ENCODE measurements around the gene TRAF6. TPM values are rescaled to one million over a fixed set of nuclear protein-coding genes. Genes with fewer than 3 reads are reported as not detected.

TRAF6 gene
- total RNA-seq, 4 donors from 2014 or later: 7.8 to 12.2 (median 7.9) TPM

- intact Hi-C loops (cut with DNase I): no loop called here
- H3K27me3 ChIP-seq: no peaks in the 10 kb centered on the region
Observed at GRCh38 chr11:36540998-36541397, 30.9 kb upstream of the TRAF6 start.

GRCh38 chr11:36534276-36534840 lies 24.3 kb upstream of the TRAF6 start:
- WGBS, 2 donors: 66 to 70% methylated on average over 3 of the region's 3 CpGs
- Histone ChIP-seq H3K4me3 (no peak overlapping the region), H3K27me3 (no peaks in the 10 kb centered on the region), H3K9me3 (no peaks in the 10 kb centered on the region), H3K27ac (no peak overlapping the region), H3K36me3 (no peaks in the 10 kb centered on the region), H3K4me1 (no peaks in the 10 kb centered on the region)
- intact Hi-C loops (cut with DNase I): no loop called here
- TF ChIP-seq CTCF (IDR thresholded peaks at IDR 0.05) (no peak), POLR2A (IDR thresholded peaks at IDR 0.05) (no peak)
- DNase-seq: no peak

More at GRCh38 chr11:36540998-36541397, 30.9 kb upstream of the TRAF6 start:
- Histone ChIP-seq H3K9me3 (no peaks in the 10 kb centered on the region), H3K27ac (no peak overlapping the region), H3K4me3 (no peak overlapping the region), H3K36me3 (no peaks in the 10 kb centered on the region), H3K4me1 (no peaks in the 10 kb centered on the region)
- no peak for DNase-seq
- WGBS, 2 donors: 23% methylated on average over 6 of the region's 6 CpGs
- TF ChIP-seq CTCF (IDR thresholded peaks at IDR 0.05) (peak in 1 of 6 experiments; percentile 41), POLR2A (IDR thresholded peaks at IDR 0.05) (no peak)

GRCh38 chr11:36532941-36533601 lies 23.0 kb upstream of the TRAF6 start:
- Histone ChIP-seq H3K4me1 (no peaks in the 10 kb centered on the region), H3K36me3 (no peaks in the 10 kb centered on the region), H3K27ac (no peak overlapping the region), H3K9me3 (no peaks in the 10 kb centered on the region), H3K27me3 (no peaks in the 10 kb centered on the region), H3K4me3 (no peak overlapping the region)
- 46 to 48% methylated on average over 7 to 8 of the region's 8 CpGs for WGBS, 2 donors
- intact Hi-C loops (cut with DNase I): no loop called here
- TF ChIP-seq CTCF (IDR thresholded peaks at IDR 0.05) (no peak), POLR2A (IDR thresholded peaks at IDR 0.05) (no peak)
- DNase-seq: no peak

- TF ChIP-seq CTCF (IDR thresholded peaks at IDR 0.05): no peak
- Histone ChIP-seq H3K27ac (no peak overlapping the region), H3K27me3 (no peaks in the 10 kb centered on the region), H3K9me3 (no peaks in the 10 kb centered on the region), H3K4me1 (no peaks in the 10 kb centered on the region), H3K4me3 (no peak overlapping the region), H3K36me3 (no peaks in the 10 kb centered on the region)
- no peak for DNase-seq
- intact Hi-C loops (cut with DNase I): no loop called here
Observed at GRCh38 chr11:36530840-36531239, 20.8 kb upstream of the TRAF6 start.

GRCh38 chr11:36513965-36514364 lies 3.9 kb upstream of the TRAF6 start:
- no peak for DNase-seq
- TF ChIP-seq CTCF (IDR thresholded peaks at IDR 0.05): no peak
- TF ChIP-seq POLR2A (IDR thresholded peaks at IDR 0.05): no peak
- 54 to 58% methylated on average over 2 of the region's 2 CpGs for whole genome bisulfite sequencing, 2 donors

More at GRCh38 chr11:36513965-36514364, 3.9 kb upstream of the TRAF6 start:
- intact Hi-C loops (cut with DNase I): no loop called here
- no peaks in the 10 kb centered on the region for H3K36me3 ChIP-seq
- H3K27ac ChIP-seq: no peak overlapping the region
- no peak overlapping the region for H3K4me3 ChIP-seq
- H3K9me3 ChIP-seq: peaks cover 0 to 8% (median 0%) of the 10 kb centered on the region in 3 donors
- no peaks in the 10 kb centered on the region for H3K27me3 ChIP-seq
- peaks cover 0 to 12% (median 0%) of the 10 kb centered on the region in 3 donors for H3K4me1 ChIP-seq
